Natural killer cell treated with Interleukin-12 subunit alpha and Interleukin-12 subunit beta and Interleukin-15 and Interleukin-18, amount 100 ng/mL, for 72 hours (primary cell): ENCODE data around the gene MBD5. TPM values are rescaled to one million over a fixed set of nuclear protein-coding genes. Genes with fewer than 3 reads are reported as not detected.

ENCODE experiments used
- ATAC-seq, 2 donors: fragments of 150-1000 bp; cut with Tn5 transposase in 1 of 2; sonication (Bioruptor Pico), chemical (Tn5 transposase) in 1 of 2; 2 replicates each; pipeline ENCODE4 v1.10.0; 2021
- DNase-seq: peaks from one replicate; pipeline ENCODE4 v3.0.0; 2022; ENCODE audit warnings: low spot score
- H3K27ac Mint-ChIP-seq, 2 donors: 1 replicate in 1 of 2; 2 replicates in 1 of 2; pipeline ENCODE4 v1.8.0; 2022; ENCODE audit warnings: mixed read lengths in 2 of 2, mild to moderate bottlenecking in 1 of 2, moderate library complexity in 1 of 2
- H3K27me3 Mint-ChIP-seq, 2 donors: 1 replicate in 1 of 2; 2 replicates in 1 of 2; pipeline ENCODE4 v1.8.0; 2022; ENCODE audit warnings: mixed read lengths in 2 of 2
- H3K36me3 Mint-ChIP-seq: one replicate; pipeline ENCODE4 v1.8.0; 2022; ENCODE audit warnings: mixed read lengths
- H3K4me1 Mint-ChIP-seq, 2 donors: 1 replicate in 1 of 2; 2 replicates in 1 of 2; pipeline ENCODE4 v1.8.0; 2022; ENCODE audit warnings: low read depth in 2 of 2, mixed read lengths in 2 of 2, mild to moderate bottlenecking in 1 of 2
- H3K4me3 Mint-ChIP-seq: one replicate; pipeline ENCODE4 v1.8.0; 2022; ENCODE audit warnings: mixed read lengths
- H3K9me3 Mint-ChIP-seq: 2 replicates; pipeline ENCODE4 v1.8.0; 2022; ENCODE audit warnings: mixed read lengths
- total RNA-seq, 2 donors: library from RNA; stranded (reverse); gene quantifications; one replicate each; pipeline ENCODE4 v1.2.3, GENCODE V29; 2022

Gene MBD5
- total RNA-seq, 2 donors from 2014 or later, result 29.2 to 32.4 TPM

DNA sequence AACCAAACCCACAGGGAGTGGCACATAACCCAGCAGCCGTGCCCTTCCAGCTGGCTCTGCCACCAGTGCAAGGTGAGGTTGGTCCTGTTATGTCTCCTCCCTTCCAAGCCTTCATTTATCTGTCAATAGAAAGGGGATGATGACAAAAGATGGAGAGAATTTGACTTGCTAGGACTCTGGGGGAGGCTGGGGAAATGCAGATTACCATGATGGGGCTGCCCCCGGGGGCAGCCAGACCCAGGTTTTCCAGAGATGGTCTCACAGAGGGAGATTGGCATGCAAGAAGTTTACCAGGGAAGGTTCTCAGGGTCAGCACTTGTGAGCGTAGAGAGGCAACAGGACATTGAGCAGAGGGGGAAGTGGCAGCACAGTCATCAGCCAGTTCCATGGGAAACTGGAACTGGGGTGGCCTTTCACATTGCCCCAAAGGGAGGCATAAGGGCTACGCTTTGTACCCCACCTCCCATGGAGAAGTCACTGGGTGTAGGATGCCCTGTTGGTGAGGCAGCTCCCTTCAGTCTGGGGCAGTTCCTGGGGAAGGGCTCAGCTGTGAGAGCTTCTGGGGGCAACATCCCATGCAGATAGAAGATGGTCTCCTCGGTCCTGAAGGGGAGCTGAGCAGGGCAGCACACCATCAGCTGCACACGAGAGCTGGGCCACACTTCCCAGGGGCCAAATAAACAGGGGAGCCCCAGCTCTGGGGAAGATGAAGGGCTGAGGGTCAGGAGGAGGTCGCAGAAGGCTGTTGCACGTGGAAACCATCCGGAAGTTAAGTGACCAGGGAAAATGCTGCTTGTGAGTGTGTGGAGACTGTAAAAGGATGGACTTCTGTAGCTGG lies 505.8 kb downstream of the MBD5 start:
- H3K36me3 Mint-ChIP-seq, result no peaks in the 10 kb centered on the region
- peak overlapping the region; percentile 7 to 46 for H3K27ac Mint-ChIP-seq
- DNase-seq (no peak), ATAC-seq (no peak)
- no peak overlapping the region for H3K4me3 Mint-ChIP-seq
- H3K27me3 Mint-ChIP-seq, result peaks cover 0 to 9% of the 10 kb centered on the region in 2 donors
- H3K4me1 Mint-ChIP-seq, result peaks cover 20% of the 10 kb centered on the region in 2 donors
- H3K9me3 Mint-ChIP-seq, result no peaks in the 10 kb centered on the region

DNA sequence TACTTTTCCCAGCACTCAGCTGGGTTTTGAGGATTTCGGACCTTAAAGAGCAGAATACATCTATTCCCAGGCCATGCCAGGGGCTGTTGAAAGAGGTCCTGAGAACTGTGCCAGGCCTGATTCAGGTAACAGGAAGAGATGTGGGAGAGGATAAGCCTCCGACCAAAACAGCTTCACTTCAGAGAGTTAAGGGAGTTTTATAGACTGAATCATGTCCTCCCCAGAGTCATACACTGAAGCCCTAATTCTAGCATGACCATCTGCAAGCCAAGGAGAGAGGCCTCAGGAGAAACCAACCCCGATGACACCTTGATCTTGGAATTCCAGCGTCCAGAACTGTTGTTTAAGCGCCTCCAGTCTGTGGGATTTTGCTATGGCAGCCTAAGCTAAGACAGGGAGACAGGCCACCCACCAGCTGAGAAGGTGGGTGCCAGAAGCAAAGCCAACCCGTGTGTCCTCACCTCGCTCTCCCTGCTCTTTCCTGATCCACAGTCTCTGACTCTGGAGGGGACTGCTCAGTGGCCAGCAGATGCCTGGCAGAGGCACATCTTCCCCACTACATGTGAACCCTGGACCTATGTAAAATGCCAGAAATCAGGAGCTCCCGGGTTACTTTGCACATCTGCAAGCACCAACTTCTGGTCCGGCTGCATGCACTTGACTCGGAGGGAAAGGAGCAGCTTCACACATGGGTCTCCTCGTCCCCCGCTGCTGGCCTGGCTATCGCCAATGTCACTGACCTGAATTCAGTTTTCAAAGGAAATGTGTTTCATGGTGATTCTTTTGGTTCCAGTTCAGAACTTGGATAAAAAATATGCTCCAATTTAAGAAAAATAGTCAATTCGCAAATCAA lies 506.8 kb downstream of the MBD5 start:
- H3K9me3 Mint-ChIP-seq, result no peaks in the 10 kb centered on the region
- ATAC-seq (no peak), DNase-seq (no peak)
- peak overlapping the region in 1 of 2 donors; percentile 7 for H3K27ac Mint-ChIP-seq
- no peaks in the 10 kb centered on the region for H3K36me3 Mint-ChIP-seq
- peaks cover 6 to 9% of the 10 kb centered on the region in 2 donors for H3K27me3 Mint-ChIP-seq
- H3K4me3 Mint-ChIP-seq, result no peak overlapping the region
- peaks cover 20% of the 10 kb centered on the region in 2 donors for H3K4me1 Mint-ChIP-seq

DNA sequence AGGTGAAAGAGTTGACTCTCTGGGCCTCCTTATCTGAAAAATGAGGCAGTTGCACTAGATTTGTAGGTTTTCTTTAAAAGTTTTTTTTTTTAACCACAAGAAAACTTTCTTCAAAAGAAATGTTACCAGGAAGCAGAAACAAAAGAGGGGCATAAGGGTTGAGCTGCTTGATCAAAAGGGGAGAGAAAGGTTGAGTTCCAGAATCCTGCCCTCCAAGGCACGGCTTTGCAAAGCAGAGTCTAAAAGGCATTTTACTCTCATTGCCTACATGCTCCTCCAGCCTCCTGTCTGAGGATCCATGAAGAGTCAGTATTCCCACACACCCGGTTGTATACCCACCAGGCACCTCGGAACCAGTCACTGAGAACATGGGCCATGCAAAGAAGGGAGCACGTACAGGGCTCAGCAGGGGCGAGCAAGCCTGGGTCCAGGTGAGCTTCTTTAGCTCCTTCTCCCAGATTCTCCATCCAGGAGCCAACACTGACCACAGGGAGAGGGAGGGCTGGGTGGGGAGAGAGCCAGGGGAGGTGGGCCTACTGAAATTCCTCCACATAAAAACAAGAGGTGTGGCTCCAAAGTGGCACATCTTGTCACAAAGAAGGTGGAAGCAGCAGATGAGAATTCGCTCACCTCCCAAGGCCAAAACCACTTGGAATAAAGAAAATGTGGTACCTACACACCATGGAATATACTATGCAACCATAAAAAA lies 507.6 kb downstream of the MBD5 start:
- no peaks in the 10 kb centered on the region for H3K36me3 Mint-ChIP-seq
- ATAC-seq (no peak), DNase-seq (no peak)
- H3K27ac Mint-ChIP-seq, result no peak overlapping the region
- no peak overlapping the region for H3K4me3 Mint-ChIP-seq
- H3K9me3 Mint-ChIP-seq, result no peaks in the 10 kb centered on the region
- peaks cover 14 to 16% of the 10 kb centered on the region in 2 donors for H3K4me1 Mint-ChIP-seq
- H3K27me3 Mint-ChIP-seq, result peaks cover 6 to 9% of the 10 kb centered on the region in 2 donors

DNA sequence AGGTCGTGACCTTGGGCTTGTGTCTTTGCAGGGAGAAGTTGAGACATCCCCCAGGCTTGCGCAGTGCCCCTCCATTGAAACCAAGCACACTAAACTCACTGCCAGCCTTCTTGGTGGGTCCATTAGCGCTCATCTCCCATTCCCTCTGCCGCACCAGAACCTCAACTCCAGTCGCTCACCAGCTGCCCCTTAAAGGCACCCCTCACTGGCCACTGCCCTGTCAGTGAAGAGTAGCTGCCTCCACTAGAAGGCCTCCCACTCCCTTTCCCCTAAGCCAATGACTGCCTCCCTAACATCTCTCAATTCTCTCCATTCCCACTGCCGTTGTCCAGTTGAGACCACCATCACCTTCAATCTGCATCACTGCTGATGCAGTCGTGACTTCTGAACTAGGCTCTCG lies 508.9 kb downstream of the MBD5 start:
- Mint-ChIP-seq H3K9me3 (no peaks in the 10 kb centered on the region), H3K27ac (no peak overlapping the region), H3K4me1 (peaks cover 4 to 10% of the 10 kb centered on the region in 2 donors), H3K36me3 (no peaks in the 10 kb centered on the region), H3K27me3 (peaks cover 6 to 9% of the 10 kb centered on the region in 2 donors), H3K4me3 (no peak overlapping the region)
- no peak for DNase-seq
- ATAC-seq, result no peak

DNA sequence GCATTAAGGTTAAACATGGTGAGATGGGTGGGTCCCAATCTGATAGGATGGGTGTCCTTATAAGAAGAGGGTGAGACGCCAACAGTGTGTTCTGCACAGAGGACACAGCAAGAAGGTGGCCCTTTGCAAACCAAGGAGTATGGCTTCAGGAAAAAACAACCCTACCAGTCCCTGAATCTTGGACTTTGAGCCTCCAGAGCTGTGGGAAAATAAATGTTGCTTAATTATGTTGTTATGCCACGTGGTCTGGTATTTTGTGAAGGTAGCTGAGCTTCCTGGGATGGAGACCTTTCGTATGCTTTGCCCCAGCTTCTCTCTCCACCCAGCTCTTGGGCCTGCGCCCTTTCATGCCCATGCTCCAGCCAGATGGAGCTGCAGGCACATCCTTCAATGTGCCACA lies 509.5 kb downstream of the MBD5 start:
- no peak for ATAC-seq
- Mint-ChIP-seq H3K36me3 (no peaks in the 10 kb centered on the region), H3K27ac (no peak overlapping the region), H3K4me1 (peaks cover 0 to 6% of the 10 kb centered on the region in 2 donors), H3K9me3 (no peaks in the 10 kb centered on the region), H3K4me3 (no peak overlapping the region), H3K27me3 (peaks cover 6 to 9% of the 10 kb centered on the region in 2 donors)
- DNase-seq, result no peak

DNA sequence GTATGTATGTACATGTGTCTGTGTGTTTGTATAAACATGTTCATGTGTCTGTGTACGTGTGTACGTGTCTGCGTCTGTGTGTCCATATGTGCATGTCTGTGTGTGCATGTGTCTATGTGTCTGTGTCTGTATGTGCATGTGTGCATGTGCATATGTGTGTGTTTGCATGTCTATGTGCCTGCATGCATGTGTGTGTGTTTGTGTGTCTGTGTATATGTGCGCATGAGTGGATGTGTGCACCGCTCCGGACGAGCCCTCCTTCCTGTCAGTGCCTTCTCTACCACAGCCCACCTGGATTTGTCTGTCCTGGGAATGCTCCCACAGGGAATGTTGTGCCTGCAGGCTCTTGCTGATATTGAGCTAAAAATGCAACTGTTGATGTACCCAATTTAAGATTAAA lies 510.3 kb downstream of the MBD5 start:
- peaks cover 0 to 4% of the 10 kb centered on the region in 2 donors for H3K4me1 Mint-ChIP-seq
- H3K4me3 Mint-ChIP-seq, result no peak overlapping the region
- no peak overlapping the region for H3K27ac Mint-ChIP-seq
- ATAC-seq, result peak in 1 of 2 donors; percentile 31
- no peak for DNase-seq
- H3K27me3 Mint-ChIP-seq, result peaks cover 6 to 9% of the 10 kb centered on the region in 2 donors
- no peaks in the 10 kb centered on the region for H3K9me3 Mint-ChIP-seq
- no peaks in the 10 kb centered on the region for H3K36me3 Mint-ChIP-seq

DNA sequence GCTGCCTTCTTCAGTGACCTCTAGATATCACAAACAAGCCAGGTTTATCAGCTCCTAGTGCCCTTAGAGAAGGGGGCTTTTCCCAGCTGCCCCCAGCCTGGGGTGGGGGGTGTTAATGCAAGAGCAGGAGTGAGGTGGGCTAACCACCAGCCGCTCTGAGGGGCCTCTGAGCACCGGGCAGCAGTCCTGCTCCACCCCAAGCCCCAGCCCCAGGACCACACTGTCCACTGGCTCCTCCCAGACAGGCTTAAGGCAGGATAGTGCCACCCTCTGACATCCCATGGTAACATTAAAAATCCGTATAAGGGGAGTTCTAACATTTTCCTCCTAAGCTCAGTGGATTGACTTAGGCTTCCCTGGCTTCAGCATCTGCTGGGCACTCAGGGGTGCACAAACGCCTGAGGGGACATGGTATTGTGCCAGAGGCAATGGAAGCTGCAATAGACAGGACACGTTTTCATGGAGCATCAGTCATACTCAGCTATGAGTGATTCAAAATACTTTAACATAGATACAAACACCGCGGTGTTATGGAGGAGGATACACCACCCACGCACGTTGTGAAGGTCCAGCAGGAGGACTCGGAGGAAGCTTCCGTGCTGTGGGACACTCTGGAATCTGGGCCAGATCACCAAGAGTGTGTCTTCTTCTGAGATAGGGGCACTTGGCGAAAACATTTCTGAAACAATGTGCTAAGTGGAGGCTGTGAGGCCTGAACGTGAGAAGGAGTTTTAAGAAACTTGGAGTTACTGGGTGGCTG lies 511.0 kb downstream of the MBD5 start:
- H3K9me3 Mint-ChIP-seq, result no peaks in the 10 kb centered on the region
- peaks cover 5 to 6% of the 10 kb centered on the region in 2 donors for H3K27me3 Mint-ChIP-seq
- no peak overlapping the region for H3K27ac Mint-ChIP-seq
- DNase-seq (no peak), ATAC-seq (no peak)
- H3K4me1 Mint-ChIP-seq, result no peaks in the 10 kb centered on the region
- H3K4me3 Mint-ChIP-seq, result no peak overlapping the region
- H3K36me3 Mint-ChIP-seq, result no peaks in the 10 kb centered on the region

DNA sequence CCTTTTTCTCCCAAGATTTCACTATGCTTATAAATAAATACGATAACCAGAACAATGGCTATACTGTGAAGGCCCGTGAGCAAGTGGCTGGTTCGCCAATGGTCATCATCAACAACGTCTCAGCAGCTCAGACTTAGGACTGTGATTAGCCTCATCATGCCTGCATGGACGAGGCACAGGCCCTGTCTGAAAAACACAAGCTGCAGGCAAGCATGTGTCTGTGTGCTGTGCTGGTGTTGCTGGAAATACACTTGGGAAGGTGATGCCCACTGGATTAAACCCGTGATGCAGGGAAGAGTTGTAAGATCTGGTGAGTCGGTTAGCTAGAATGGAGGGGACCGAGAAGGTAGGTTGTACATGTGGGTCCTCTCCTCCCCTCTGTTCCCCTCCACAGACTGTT lies 512.1 kb downstream of the MBD5 start:
- no peaks in the 10 kb centered on the region for H3K36me3 Mint-ChIP-seq
- DNase-seq (no peak), ATAC-seq (no peak)
- peaks cover 6 to 7% of the 10 kb centered on the region in 2 donors for H3K27me3 Mint-ChIP-seq
- no peak overlapping the region for H3K27ac Mint-ChIP-seq
- no peak overlapping the region for H3K4me3 Mint-ChIP-seq
- H3K4me1 Mint-ChIP-seq, result no peaks in the 10 kb centered on the region
- H3K9me3 Mint-ChIP-seq, result no peaks in the 10 kb centered on the region

DNA sequence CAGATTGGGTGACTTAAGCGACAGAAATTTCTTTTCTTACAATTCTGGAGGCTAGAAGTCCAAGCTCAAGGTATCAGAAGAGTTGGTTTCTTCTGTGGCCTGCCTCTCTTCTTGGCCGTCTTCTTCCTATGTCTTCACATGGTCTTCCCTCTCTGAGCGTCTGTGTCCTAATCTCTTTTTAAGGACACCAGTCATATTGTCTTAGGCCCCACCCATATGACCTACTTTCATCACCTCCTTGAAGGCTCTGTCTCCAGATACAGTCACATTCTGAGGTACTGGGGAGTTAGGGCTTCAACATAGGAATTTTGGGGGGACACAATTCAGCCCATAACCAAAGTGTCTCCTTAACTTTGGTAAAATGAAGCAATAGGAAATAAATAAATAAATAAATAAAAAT lies 512.8 kb downstream of the MBD5 start:
- Mint-ChIP-seq H3K4me1 (peaks cover 0 to 4% of the 10 kb centered on the region in 2 donors), H3K4me3 (no peak overlapping the region), H3K36me3 (no peaks in the 10 kb centered on the region), H3K9me3 (no peaks in the 10 kb centered on the region), H3K27ac (no peak overlapping the region), H3K27me3 (peaks cover 6 to 10% of the 10 kb centered on the region in 2 donors)
- DNase-seq, result no peak
- no peak for ATAC-seq

DNA sequence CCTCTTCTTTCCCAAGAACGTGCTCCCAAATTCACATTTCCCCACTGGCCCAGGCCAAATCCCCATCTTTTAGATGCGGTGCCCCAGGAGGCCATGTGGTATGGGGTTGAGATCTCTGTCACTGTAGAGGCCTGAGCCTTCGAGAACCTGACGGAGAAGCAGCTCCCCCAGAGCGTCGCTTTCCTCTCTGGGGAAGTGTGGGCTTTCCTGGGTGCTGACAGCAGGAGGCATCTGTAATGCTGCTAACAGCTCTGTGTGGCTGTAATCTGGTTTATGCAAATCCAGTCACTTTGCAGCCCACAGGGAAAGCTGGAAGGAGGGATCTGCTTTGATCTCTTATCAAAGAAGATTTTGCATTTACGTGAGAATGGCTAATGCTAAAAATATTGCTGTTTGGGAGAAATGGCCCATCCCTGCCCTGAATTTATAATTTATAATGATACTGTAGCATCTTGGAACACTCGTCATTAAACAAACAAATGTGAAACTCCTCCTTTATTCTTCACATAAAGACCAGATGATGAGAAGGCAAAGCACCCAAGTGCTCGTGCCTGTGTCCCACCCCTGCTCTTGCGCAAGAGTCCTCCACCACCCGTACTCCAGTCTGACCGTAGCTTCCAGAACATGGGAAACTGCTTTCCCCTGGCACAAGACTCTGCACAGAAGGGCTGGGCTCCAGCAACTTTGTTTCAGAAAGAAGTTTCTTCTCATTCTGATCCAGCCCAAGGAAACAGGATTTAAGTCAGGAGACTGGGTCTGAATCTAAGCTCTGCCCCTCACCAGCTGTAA lies 513.7 kb downstream of the MBD5 start:
- ATAC-seq, result no peak
- H3K27me3 Mint-ChIP-seq, result peaks cover 6 to 10% of the 10 kb centered on the region in 2 donors
- H3K27ac Mint-ChIP-seq, result no peak overlapping the region

DNA sequence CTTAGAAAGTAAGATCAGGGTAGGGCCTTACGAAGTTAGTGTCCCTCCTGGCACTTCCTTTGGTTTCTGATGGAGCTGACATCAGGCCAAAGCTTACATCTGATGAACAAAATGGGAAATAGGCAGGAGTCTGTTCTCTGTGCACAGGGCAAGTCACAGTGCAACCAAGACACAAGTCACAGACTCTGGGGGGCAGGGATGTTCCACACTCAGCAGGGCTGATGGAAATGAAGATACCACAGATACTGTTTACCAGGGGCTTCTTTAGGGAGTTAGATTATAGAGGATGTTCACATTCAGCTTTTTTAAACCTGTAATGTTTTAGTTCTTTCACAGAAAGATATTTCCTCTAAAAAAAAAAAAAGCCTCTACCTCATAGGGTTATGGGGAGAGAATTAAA lies 517.5 kb downstream of the MBD5 start:
- Mint-ChIP-seq H3K36me3 (no peaks in the 10 kb centered on the region), H3K4me3 (no peak overlapping the region), H3K27ac (peak overlapping the region in 1 of 2 donors; percentile 32), H3K27me3 (peaks cover 9 to 12% of the 10 kb centered on the region in 2 donors), H3K4me1 (peaks cover 6 to 10% of the 10 kb centered on the region in 2 donors), H3K9me3 (no peaks in the 10 kb centered on the region)
- ATAC-seq (no peak), DNase-seq (no peak)

More for the DNA sequence above, 513.7 kb downstream of the MBD5 start:
- DNase-seq, result no peak
- no peak overlapping the region for H3K4me3 Mint-ChIP-seq
- H3K4me1 Mint-ChIP-seq, result peaks cover 0 to 4% of the 10 kb centered on the region in 2 donors
- H3K36me3 Mint-ChIP-seq, result no peaks in the 10 kb centered on the region
- no peaks in the 10 kb centered on the region for H3K9me3 Mint-ChIP-seq

DNA sequence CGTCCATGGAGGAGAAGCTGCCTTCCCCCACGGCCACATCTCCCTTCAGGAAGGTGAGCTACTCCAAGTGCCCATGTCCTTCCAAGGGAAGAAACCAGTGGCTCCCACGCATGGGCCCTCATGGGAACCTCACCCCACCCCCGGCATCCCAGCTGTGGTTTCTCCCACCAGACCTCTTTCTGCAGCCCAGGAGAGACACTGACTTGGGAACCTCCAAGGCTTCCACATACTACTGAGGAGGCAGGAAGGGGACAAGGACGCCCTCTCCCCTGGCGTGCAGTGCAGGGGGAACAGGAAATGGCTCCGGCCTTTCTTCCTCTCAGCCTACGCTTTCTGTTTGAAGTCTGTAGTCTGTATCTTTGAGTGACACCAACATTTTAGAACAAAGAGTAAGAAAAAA lies 519.1 kb downstream of the MBD5 start:
- DNase-seq (no peak), ATAC-seq (peak in 1 of 2 donors; percentile 39)
- peaks cover 9 to 14% of the 10 kb centered on the region in 2 donors for H3K27me3 Mint-ChIP-seq
- no peak overlapping the region for H3K4me3 Mint-ChIP-seq
- H3K9me3 Mint-ChIP-seq, result no peaks in the 10 kb centered on the region
- no peaks in the 10 kb centered on the region for H3K36me3 Mint-ChIP-seq
- peak overlapping the region; percentile 42 to 46 for H3K27ac Mint-ChIP-seq
- peaks cover 8 to 10% of the 10 kb centered on the region in 2 donors for H3K4me1 Mint-ChIP-seq
